Measurements from ENCODE around the gene CXCR4.

DNA sequence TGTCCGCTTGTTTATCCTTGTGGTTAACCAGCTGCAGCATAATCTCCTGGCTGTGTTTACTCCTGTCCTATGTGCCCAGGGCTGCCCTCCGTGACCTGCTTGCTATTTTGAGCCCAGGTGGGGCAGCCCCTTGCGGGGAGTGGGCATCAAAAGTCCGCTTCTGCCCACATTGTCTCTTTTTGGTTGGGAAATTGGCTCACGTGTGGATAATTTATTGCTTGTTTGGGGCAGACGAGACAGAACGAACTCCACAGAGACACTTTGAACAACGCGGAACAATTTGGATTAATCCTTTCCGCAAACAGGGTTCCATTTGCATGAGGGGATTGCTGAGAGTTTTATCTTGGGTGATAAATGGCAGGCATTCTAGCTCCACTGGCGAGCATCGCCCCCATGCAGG is 8.1 kb upstream of the CXCR4 start:
- no peak for TF ChIP-seq GATA2 (IDR thresholded peaks at IDR 0.05; ENCODE audit: low read depth, low read length)
- TF ChIP-seq GATA3 (IDR thresholded peaks at IDR 0.05; ENCODE audit: low read depth, low read length), result no peak
